ACC112 (cell line): ENCODE measurements around the gene NTM.

Experiments used
- H2AFZ ChIP-seq: fragments of 200-600 bp; sonication (generic); one replicate; pipeline ENCODE4 v1.6.0; 2017; ENCODE audit warnings: antibody characterized with exemption, low read length; ENCODE audit not compliant: unreplicated experiment
- H3K27ac ChIP-seq: fragments of 200-600 bp; sonication (generic); 2 replicates; pipeline ENCODE4 v1.5.1; 2014; ENCODE audit warnings: low read depth, mild to moderate bottlenecking, antibody characterized with exemption, low read length, moderate library complexity
- H3K27me3 ChIP-seq: fragments of 200-600 bp; sonication (generic); 2 replicates; pipeline ENCODE4 v1.6.1; 2014; ENCODE audit warnings: mild to moderate bottlenecking, antibody characterized with exemption, low read length, moderate library complexity, mixed read lengths; ENCODE audit not compliant: insufficient read depth
- H3K36me3 ChIP-seq: fragments of 200-600 bp; sonication (generic); 2 replicates; pipeline ENCODE4 v1.6.1; 2016; ENCODE audit warnings: mild to moderate bottlenecking, antibody characterized with exemption, low read length, moderate library complexity, mixed read lengths; ENCODE audit not compliant: insufficient read depth
- H3K4me1 ChIP-seq: fragments of 200-600 bp; sonication (generic); one replicate; pipeline ENCODE4 v1.6.1; 2016; ENCODE audit warnings: low read length, mixed read lengths; ENCODE audit not compliant: insufficient read depth, unreplicated experiment, control insufficient read depth
- H3K4me3 ChIP-seq: fragments of 200-600 bp; sonication (generic); 2 replicates; pipeline ENCODE4 v1.5.1; 2014; ENCODE audit warnings: mild to moderate bottlenecking, low read depth, low read length
- H3K79me2 ChIP-seq: fragments of 200-600 bp; sonication (generic); one replicate; pipeline ENCODE4 v1.6.0; 2016; ENCODE audit warnings: low read length; ENCODE audit not compliant: control insufficient read depth, unreplicated experiment, insufficient read depth

NTM gene

GRCh38 chr11:131748151-131749050 lies 378.0 kb downstream of the NTM start:
- peaks cover 57% of the 10 kb centered on the region for H3K4me1 ChIP-seq
- no peak overlapping the region for H3K4me3 ChIP-seq
- H3K36me3 ChIP-seq, result no peaks in the 10 kb centered on the region
- H3K27me3 ChIP-seq, result no peaks in the 10 kb centered on the region
- H3K79me2 ChIP-seq, result no peaks in the 10 kb centered on the region
- peak overlapping the region; percentile 96 for H3K27ac ChIP-seq
- peak overlapping the region; percentile 67 for H2AFZ ChIP-seq

- Histone ChIP-seq H3K4me1 (peaks cover 54% of the 10 kb centered on the region), H3K79me2 (no peaks in the 10 kb centered on the region), H3K4me3 (no peak overlapping the region), H3K36me3 (no peaks in the 10 kb centered on the region), H3K27ac (peak overlapping the region; percentile 96), H3K27me3 (no peaks in the 10 kb centered on the region), H2AFZ (peak overlapping the region; percentile 67)
Observed at GRCh38 chr11:131749101-131749500, 378.7 kb downstream of the NTM start.

- Histone ChIP-seq H3K27ac (peak overlapping the region; percentile 96), H3K36me3 (no peaks in the 10 kb centered on the region), H3K4me3 (no peak overlapping the region), H3K79me2 (no peaks in the 10 kb centered on the region), H2AFZ (no peak overlapping the region), H3K4me1 (peaks cover 50% of the 10 kb centered on the region), H3K27me3 (no peaks in the 10 kb centered on the region)
Observed at GRCh38 chr11:131750152-131750551, 379.7 kb downstream of the NTM start.

GRCh38 chr11:131750692-131751091 lies 380.3 kb downstream of the NTM start:
- H3K27ac ChIP-seq, result peak overlapping the region; percentile 96; the same call in 1 of the 2 replicates
- H3K4me1 ChIP-seq, result peaks cover 50% of the 10 kb centered on the region
- H3K79me2 ChIP-seq, result no peaks in the 10 kb centered on the region
- H3K36me3 ChIP-seq, result no peaks in the 10 kb centered on the region
- no peak overlapping the region for H2AFZ ChIP-seq
- no peak overlapping the region for H3K4me3 ChIP-seq
- H3K27me3 ChIP-seq, result no peaks in the 10 kb centered on the region

GRCh38 chr11:131754671-131755070 lies 384.3 kb downstream of the NTM start:
- H3K4me1 ChIP-seq, result peaks cover 43% of the 10 kb centered on the region
- no peaks in the 10 kb centered on the region for H3K27me3 ChIP-seq
- no peaks in the 10 kb centered on the region for H3K79me2 ChIP-seq
- peak overlapping the region; percentile 15 for H2AFZ ChIP-seq
- no peaks in the 10 kb centered on the region for H3K36me3 ChIP-seq
- H3K4me3 ChIP-seq, result no peak overlapping the region
- peak overlapping the region; percentile 47; the same call in 1 of the 2 replicates for H3K27ac ChIP-seq

- H3K27ac ChIP-seq, result peak overlapping the region; percentile 73
- peaks cover 50% of the 10 kb centered on the region for H3K4me1 ChIP-seq
- H2AFZ ChIP-seq, result peak overlapping the region; percentile 70
- H3K36me3 ChIP-seq, result no peaks in the 10 kb centered on the region
- no peaks in the 10 kb centered on the region for H3K79me2 ChIP-seq
- H3K4me3 ChIP-seq, result no peak overlapping the region
- H3K27me3 ChIP-seq, result no peaks in the 10 kb centered on the region
Observed at GRCh38 chr11:131756479-131757110, 386.2 kb downstream of the NTM start.

- Histone ChIP-seq H3K4me3 (no peak overlapping the region), H2AFZ (no peak overlapping the region), H3K27me3 (no peaks in the 10 kb centered on the region), H3K27ac (peak overlapping the region; percentile 96; the same call in 1 of the 2 replicates), H3K36me3 (no peaks in the 10 kb centered on the region), H3K79me2 (no peaks in the 10 kb centered on the region), H3K4me1 (peaks cover 62% of the 10 kb centered on the region)
Observed at GRCh38 chr11:131758726-131759125, 388.3 kb downstream of the NTM start.

GRCh38 chr11:131759140-131759539 lies 388.7 kb downstream of the NTM start:
- H2AFZ ChIP-seq, result no peak overlapping the region
- H3K4me3 ChIP-seq, result no peak overlapping the region
- no peaks in the 10 kb centered on the region for H3K79me2 ChIP-seq
- peaks cover 62% of the 10 kb centered on the region for H3K4me1 ChIP-seq
- H3K36me3 ChIP-seq, result no peaks in the 10 kb centered on the region
- H3K27ac ChIP-seq, result peak overlapping the region; percentile 96
- H3K27me3 ChIP-seq, result no peaks in the 10 kb centered on the region

- Histone ChIP-seq H2AFZ (peak overlapping the region; percentile 68), H3K4me1 (peaks cover 54% of the 10 kb centered on the region), H3K27ac (peak overlapping the region; percentile 96), H3K79me2 (no peaks in the 10 kb centered on the region), H3K4me3 (peak overlapping the region; percentile 66), H3K27me3 (no peaks in the 10 kb centered on the region), H3K36me3 (no peaks in the 10 kb centered on the region)
Observed at GRCh38 chr11:131760091-131761061, 390.0 kb downstream of the NTM start.
